HCT116 (cell line): ENCODE measurements around the gene DBNDD2.

Experiments
- EGR1 ChIP-seq: IDR thresholded peaks from 2 replicates; pipeline ENCODE4 v1.6.1; 2012; ENCODE audit warnings: low read depth
- EZH2 ChIP-seq: fragments of 200-600 bp; sonication (generic); IDR thresholded peaks from 2 replicates; pipeline ENCODE4 v1.6.1; 2017; ENCODE audit warnings: antibody characterized with exemption, mixed run types
- POLR2A ChIP-seq: IDR thresholded peaks from 2 replicates; pipeline ENCODE4 v1.7.0; 2011; ENCODE audit warnings: borderline replicate concordance; ENCODE audit not compliant: insufficient read depth, insufficient read length; ENCODE audit errors: extremely low read depth
- POLR2AphosphoS5 ChIP-seq: IDR thresholded peaks from 2 replicates; pipeline ENCODE4 v1.6.1; 2011; ENCODE audit warnings: mild to moderate bottlenecking, low read depth, low read length, moderate library complexity
- TCF7L2 ChIP-seq: IDR thresholded peaks from 2 replicates; pipeline ENCODE4 v1.7.0; 2011; ENCODE audit warnings: borderline replicate concordance, inconsistent platforms; ENCODE audit not compliant: insufficient read depth, insufficient read length; ENCODE audit errors: extremely low read depth
- YY1 ChIP-seq: IDR thresholded peaks from 2 replicates; pipeline ENCODE4 v1.6.1; 2011; ENCODE audit warnings: low read length, low read depth, moderate library complexity, mild to moderate bottlenecking; ENCODE audit not compliant: insufficient replicate concordance; ENCODE audit errors: extremely low read depth
- ZFX ChIP-seq: fragments of 450-650 bp; IDR thresholded peaks from 2 replicates; pipeline ENCODE4 v1.6.1; 2017
- TF ChIP-seq, protein P1 (sequence below), 3 experiments: fragments of 200-600 bp in 1 of 3; sonication (generic) in 1 of 3; IDR thresholded peaks in 2 of 3; conservative IDR thresholded peaks in 1 of 3; 2 replicates each; pipeline ENCODE4 v1.5.1; 2012 to 2017; ENCODE audit warnings: low read depth in 2 of 3, low read length in 2 of 3, antibody characterized with exemption in 1 of 3, borderline replicate concordance in 1 of 3, control low read depth in 1 of 3, mild to moderate bottlenecking in 1 of 3, mixed read lengths in 1 of 3, mixed run types in 1 of 3, moderate library complexity in 1 of 3; ENCODE audit not compliant: insufficient read depth in 1 of 3
- TF ChIP-seq, protein P2 (sequence below): IDR thresholded peaks from 2 replicates; pipeline ENCODE4 v1.6.1; 2012
- TF ChIP-seq, protein P3 (sequence below): IDR thresholded peaks from 2 replicates; pipeline ENCODE4 v1.6.1; 2012; ENCODE audit warnings: low read depth
- TF ChIP-seq, protein P4 (sequence below): IDR thresholded peaks from 2 replicates; pipeline ENCODE4 v1.6.1; 2012

DNA sequence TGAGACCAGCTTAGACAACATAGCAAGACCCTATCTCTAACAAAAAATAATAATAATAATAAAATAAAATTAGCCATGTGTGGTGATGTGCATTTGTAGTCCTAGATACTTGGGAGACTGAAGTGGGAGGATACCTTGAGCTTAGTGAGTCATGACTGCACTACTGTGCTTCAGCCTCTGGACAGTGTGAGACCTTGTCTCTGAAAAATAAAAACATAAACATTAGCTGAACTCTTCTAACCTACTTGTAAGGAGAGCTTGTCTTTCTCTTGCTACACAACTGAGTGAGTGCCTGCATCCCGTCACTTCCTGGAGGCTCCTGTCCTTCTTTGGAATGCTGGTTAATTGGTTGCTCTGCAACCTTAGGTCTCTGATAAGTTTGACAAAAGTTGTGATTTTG is 5.1 kb upstream of the DBNDD2 start:
- TF ChIP-seq POLR2A (no peak), ZFX (no peak), YY1 (no peak), EZH2 (no peak), POLR2AphosphoS5 (no peak), TCF7L2 (no peak), EGR1 (no peak)
- TF ChIP-seq, protein P1, sequence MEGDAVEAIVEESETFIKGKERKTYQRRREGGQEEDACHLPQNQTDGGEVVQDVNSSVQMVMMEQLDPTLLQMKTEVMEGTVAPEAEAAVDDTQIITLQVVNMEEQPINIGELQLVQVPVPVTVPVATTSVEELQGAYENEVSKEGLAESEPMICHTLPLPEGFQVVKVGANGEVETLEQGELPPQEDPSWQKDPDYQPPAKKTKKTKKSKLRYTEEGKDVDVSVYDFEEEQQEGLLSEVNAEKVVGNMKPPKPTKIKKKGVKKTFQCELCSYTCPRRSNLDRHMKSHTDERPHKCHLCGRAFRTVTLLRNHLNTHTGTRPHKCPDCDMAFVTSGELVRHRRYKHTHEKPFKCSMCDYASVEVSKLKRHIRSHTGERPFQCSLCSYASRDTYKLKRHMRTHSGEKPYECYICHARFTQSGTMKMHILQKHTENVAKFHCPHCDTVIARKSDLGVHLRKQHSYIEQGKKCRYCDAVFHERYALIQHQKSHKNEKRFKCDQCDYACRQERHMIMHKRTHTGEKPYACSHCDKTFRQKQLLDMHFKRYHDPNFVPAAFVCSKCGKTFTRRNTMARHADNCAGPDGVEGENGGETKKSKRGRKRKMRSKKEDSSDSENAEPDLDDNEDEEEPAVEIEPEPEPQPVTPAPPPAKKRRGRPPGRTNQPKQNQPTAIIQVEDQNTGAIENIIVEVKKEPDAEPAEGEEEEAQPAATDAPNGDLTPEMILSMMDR (IDR thresholded peaks at IDR 0.05 in 2 of 3, conservative IDR thresholded peaks at IDR 0.05 in 1 of 3; ENCODE audit: borderline replicate concordance in 1 of 3, insufficient read depth in 1 of 3, low read depth in 2 of 3, low read length in 2 of 3) = no peak
- TF ChIP-seq, protein P2, sequence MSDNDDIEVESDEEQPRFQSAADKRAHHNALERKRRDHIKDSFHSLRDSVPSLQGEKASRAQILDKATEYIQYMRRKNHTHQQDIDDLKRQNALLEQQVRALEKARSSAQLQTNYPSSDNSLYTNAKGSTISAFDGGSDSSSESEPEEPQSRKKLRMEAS = no peak
- TF ChIP-seq, protein P3, sequence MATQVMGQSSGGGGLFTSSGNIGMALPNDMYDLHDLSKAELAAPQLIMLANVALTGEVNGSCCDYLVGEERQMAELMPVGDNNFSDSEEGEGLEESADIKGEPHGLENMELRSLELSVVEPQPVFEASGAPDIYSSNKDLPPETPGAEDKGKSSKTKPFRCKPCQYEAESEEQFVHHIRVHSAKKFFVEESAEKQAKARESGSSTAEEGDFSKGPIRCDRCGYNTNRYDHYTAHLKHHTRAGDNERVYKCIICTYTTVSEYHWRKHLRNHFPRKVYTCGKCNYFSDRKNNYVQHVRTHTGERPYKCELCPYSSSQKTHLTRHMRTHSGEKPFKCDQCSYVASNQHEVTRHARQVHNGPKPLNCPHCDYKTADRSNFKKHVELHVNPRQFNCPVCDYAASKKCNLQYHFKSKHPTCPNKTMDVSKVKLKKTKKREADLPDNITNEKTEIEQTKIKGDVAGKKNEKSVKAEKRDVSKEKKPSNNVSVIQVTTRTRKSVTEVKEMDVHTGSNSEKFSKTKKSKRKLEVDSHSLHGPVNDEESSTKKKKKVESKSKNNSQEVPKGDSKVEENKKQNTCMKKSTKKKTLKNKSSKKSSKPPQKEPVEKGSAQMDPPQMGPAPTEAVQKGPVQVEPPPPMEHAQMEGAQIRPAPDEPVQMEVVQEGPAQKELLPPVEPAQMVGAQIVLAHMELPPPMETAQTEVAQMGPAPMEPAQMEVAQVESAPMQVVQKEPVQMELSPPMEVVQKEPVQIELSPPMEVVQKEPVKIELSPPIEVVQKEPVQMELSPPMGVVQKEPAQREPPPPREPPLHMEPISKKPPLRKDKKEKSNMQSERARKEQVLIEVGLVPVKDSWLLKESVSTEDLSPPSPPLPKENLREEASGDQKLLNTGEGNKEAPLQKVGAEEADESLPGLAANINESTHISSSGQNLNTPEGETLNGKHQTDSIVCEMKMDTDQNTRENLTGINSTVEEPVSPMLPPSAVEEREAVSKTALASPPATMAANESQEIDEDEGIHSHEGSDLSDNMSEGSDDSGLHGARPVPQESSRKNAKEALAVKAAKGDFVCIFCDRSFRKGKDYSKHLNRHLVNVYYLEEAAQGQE = no peak
- TF ChIP-seq, protein P4, sequence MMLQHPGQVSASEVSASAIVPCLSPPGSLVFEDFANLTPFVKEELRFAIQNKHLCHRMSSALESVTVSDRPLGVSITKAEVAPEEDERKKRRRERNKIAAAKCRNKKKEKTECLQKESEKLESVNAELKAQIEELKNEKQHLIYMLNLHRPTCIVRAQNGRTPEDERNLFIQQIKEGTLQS = no peak
